Measurements from ENCODE around the gene EPB41L4A.

DNA sequence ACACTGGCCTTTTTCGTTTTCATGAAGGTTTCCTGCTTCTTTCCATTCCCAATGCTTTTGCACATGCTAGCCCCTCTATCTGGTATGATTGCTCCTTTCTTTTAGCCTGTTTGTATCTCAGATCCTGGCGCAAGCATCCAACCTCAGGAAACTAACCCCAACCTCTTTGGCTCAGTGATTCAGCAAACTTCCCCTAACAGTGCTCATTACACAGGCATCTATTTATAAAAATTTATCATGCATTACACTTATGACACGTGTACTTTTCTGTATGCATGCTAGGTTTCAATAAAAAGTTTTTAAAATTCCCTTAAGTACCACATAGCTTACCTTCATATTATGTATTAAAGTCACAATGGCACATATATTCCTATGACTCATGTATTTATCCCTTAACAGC, 218.9 kb downstream of the EPB41L4A start:
- TF ChIP-seq, protein P1, sequence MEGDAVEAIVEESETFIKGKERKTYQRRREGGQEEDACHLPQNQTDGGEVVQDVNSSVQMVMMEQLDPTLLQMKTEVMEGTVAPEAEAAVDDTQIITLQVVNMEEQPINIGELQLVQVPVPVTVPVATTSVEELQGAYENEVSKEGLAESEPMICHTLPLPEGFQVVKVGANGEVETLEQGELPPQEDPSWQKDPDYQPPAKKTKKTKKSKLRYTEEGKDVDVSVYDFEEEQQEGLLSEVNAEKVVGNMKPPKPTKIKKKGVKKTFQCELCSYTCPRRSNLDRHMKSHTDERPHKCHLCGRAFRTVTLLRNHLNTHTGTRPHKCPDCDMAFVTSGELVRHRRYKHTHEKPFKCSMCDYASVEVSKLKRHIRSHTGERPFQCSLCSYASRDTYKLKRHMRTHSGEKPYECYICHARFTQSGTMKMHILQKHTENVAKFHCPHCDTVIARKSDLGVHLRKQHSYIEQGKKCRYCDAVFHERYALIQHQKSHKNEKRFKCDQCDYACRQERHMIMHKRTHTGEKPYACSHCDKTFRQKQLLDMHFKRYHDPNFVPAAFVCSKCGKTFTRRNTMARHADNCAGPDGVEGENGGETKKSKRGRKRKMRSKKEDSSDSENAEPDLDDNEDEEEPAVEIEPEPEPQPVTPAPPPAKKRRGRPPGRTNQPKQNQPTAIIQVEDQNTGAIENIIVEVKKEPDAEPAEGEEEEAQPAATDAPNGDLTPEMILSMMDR (IDR thresholded peaks at IDR 0.05; ENCODE audit: insufficient read depth, low read depth, low read length): no peak
- no peak for TF ChIP-seq EZH2 (IDR thresholded peaks at IDR 0.05; ENCODE audit: insufficient read depth, low read length)
